ENCODE results near the gene SEZ6. TPM values are rescaled to one million over a fixed set of nuclear protein-coding genes. Genes with fewer than 3 reads are reported as not detected.

Gene SEZ6
- total RNA-seq, 4 donors from 2014 or later = not detected

DNA sequence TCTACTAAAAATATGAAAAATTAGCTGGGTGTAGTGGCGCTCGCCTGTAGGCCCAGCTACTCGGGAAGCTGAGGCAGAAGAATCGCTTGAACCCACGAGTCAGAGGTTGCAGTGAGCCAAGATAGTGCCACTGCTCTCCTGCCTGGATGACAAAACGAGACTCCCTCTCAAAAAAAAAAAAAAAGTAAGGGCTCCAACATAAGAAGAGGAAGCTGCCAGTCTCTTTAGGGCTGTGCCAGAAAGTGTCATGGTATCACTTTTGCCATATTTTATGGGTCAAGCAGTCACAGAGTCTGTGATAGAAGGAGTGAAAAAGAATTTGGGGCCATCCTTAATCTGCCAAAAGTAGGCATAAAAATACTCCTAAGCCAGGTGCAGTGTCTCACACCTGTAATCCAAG, 35.7 kb upstream of the SEZ6 start:
- Histone ChIP-seq H3K4me3 (no peak overlapping the region), H3K9me3 (no peaks in the 10 kb centered on the region), H3K36me3 (no peaks in the 10 kb centered on the region), H3K27ac (no peak overlapping the region), H3K27me3 (peaks cover 0 to 23% (median 0%) of the 10 kb centered on the region in 4 donors), H3K4me1 (peaks cover 4 to 37% (median 15%) of the 10 kb centered on the region in 3 donors)
- intact Hi-C loops (cut with DNase I) = no loop called here
- TF ChIP-seq, protein P1, sequence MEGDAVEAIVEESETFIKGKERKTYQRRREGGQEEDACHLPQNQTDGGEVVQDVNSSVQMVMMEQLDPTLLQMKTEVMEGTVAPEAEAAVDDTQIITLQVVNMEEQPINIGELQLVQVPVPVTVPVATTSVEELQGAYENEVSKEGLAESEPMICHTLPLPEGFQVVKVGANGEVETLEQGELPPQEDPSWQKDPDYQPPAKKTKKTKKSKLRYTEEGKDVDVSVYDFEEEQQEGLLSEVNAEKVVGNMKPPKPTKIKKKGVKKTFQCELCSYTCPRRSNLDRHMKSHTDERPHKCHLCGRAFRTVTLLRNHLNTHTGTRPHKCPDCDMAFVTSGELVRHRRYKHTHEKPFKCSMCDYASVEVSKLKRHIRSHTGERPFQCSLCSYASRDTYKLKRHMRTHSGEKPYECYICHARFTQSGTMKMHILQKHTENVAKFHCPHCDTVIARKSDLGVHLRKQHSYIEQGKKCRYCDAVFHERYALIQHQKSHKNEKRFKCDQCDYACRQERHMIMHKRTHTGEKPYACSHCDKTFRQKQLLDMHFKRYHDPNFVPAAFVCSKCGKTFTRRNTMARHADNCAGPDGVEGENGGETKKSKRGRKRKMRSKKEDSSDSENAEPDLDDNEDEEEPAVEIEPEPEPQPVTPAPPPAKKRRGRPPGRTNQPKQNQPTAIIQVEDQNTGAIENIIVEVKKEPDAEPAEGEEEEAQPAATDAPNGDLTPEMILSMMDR (IDR thresholded peaks at IDR 0.05) = no peak
- no peak for TF ChIP-seq POLR2A (IDR thresholded peaks at IDR 0.05)
- DNase-seq = no peak
- WGBS, 2 donors = 75 to 76% methylated on average over 1 to 6 of the region's 6 CpGs

GRCh38 chr17:29041091-29041490, 35.3 kb upstream of the SEZ6 start:
- Histone ChIP-seq H3K4me3 (no peak overlapping the region), H3K27me3 (peaks cover 0 to 27% (median 0%) of the 10 kb centered on the region in 4 donors), H3K27ac (no peak overlapping the region), H3K9me3 (no peaks in the 10 kb centered on the region), H3K36me3 (no peaks in the 10 kb centered on the region), H3K4me1 (peaks cover 4 to 37% (median 15%) of the 10 kb centered on the region in 3 donors)
- 86 to 95% methylated on average over 1 to 2 of the region's 2 CpGs for WGBS, 2 donors
- no peak for DNase-seq
- TF ChIP-seq POLR2A (IDR thresholded peaks at IDR 0.05) = no peak
- TF ChIP-seq, protein P1 (IDR thresholded peaks at IDR 0.05) = no peak
- intact Hi-C loops (cut with DNase I) = no loop called here

- intact Hi-C loops (cut with DNase I) = no loop called here
- no peak for DNase-seq
- peaks cover 4 to 37% (median 15%) of the 10 kb centered on the region in 3 donors for H3K4me1 ChIP-seq
- peaks cover 0 to 38% (median 0%) of the 10 kb centered on the region in 4 donors for H3K27me3 ChIP-seq
- TF ChIP-seq POLR2A (IDR thresholded peaks at IDR 0.05) = no peak
- TF ChIP-seq, protein P1 (IDR thresholded peaks at IDR 0.05) = no peak
- WGBS, 2 donors = 40% methylated on average over 7 to 13 of the region's 13 CpGs
- H3K27ac ChIP-seq = no peak overlapping the region
- no peak overlapping the region for H3K4me3 ChIP-seq
- H3K36me3 ChIP-seq = no peaks in the 10 kb centered on the region
- H3K9me3 ChIP-seq = peaks cover 0 to 6% (median under 1%) of the 10 kb centered on the region in 3 donors
Measured at GRCh38 chr17:29039764-29040598, 34.1 kb upstream of the SEZ6 start.

- H3K9me3 ChIP-seq = peaks cover 0 to 18% (median 8%) of the 10 kb centered on the region in 3 donors
- WGBS, 2 donors = 32 to 36% methylated on average over 11 of the region's 15 CpGs
Measured at GRCh38 chr17:29038085-29038795, 32.4 kb upstream of the SEZ6 start.

More at GRCh38 chr17:29038085-29038795, 32.4 kb upstream of the SEZ6 start:
- Histone ChIP-seq H3K4me1 (peaks cover 4 to 36% (median 15%) of the 10 kb centered on the region in 3 donors), H3K4me3 (no peak overlapping the region), H3K36me3 (no peaks in the 10 kb centered on the region), H3K27ac (no peak overlapping the region), H3K27me3 (peaks cover 0 to 53% (median 4%) of the 10 kb centered on the region in 4 donors)
- intact Hi-C loops (cut with DNase I) = no loop called here
- TF ChIP-seq, protein P1 (IDR thresholded peaks at IDR 0.05) = no peak
- TF ChIP-seq POLR2A (IDR thresholded peaks at IDR 0.05) = no peak
- no peak for DNase-seq
